Stimulated activated naive CD8-positive, alpha-beta T cell treated with anti-CD3 and anti-CD28 coated beads, Interleukin-15, Interleukin-2, amounts not matched to agents 100 ng/mL and 50 ng/mL, for 24 hours (primary cell): ENCODE measurements around the gene NUDT22.

Source experiments
- H3K27ac Mint-ChIP-seq: one replicate; pipeline ENCODE4 v1.8.0; 2021; ENCODE audit warnings: mild to moderate bottlenecking, mixed read lengths
- H3K27me3 Mint-ChIP-seq: one replicate; pipeline ENCODE4 v1.8.0; 2021; ENCODE audit warnings: mixed read lengths
- H3K36me3 Mint-ChIP-seq: one replicate; pipeline ENCODE4 v1.8.0; 2021; ENCODE audit warnings: low read depth, mixed read lengths
- H3K4me1 Mint-ChIP-seq: one replicate; pipeline ENCODE4 v1.8.0; 2021; ENCODE audit warnings: low read depth, mixed read lengths
- H3K4me3 Mint-ChIP-seq: one replicate; pipeline ENCODE4 v1.8.0; 2021; ENCODE audit warnings: mild to moderate bottlenecking, mixed read lengths
- H3K9me3 Mint-ChIP-seq: one replicate; pipeline ENCODE4 v1.8.0; 2021; ENCODE audit warnings: mixed read lengths

NUDT22 gene

GRCh38 chr11:64260147-64260708 is 34.2 kb downstream of the NUDT22 start:
- H3K4me3 Mint-ChIP-seq, result no peak overlapping the region
- H3K27me3 Mint-ChIP-seq, result no peaks in the 10 kb centered on the region
- peaks cover 13% of the 10 kb centered on the region for H3K4me1 Mint-ChIP-seq
- peaks cover 16% of the 10 kb centered on the region for H3K36me3 Mint-ChIP-seq
- H3K9me3 Mint-ChIP-seq, result no peaks in the 10 kb centered on the region
- H3K27ac Mint-ChIP-seq, result peak overlapping the region; percentile 38

- no peak overlapping the region for H3K27ac Mint-ChIP-seq
- no peak overlapping the region for H3K4me3 Mint-ChIP-seq
- no peaks in the 10 kb centered on the region for H3K9me3 Mint-ChIP-seq
- no peaks in the 10 kb centered on the region for H3K27me3 Mint-ChIP-seq
- H3K36me3 Mint-ChIP-seq, result peaks cover 16% of the 10 kb centered on the region
- peaks cover 13% of the 10 kb centered on the region for H3K4me1 Mint-ChIP-seq
Observed at GRCh38 chr11:64261556-64262080, 35.5 kb downstream of the NUDT22 start.

GRCh38 chr11:64262271-64263002 is 36.4 kb downstream of the NUDT22 start:
- Mint-ChIP-seq H3K4me3 (no peak overlapping the region), H3K27ac (no peak overlapping the region), H3K36me3 (peaks cover 16% of the 10 kb centered on the region), H3K9me3 (no peaks in the 10 kb centered on the region), H3K4me1 (peaks cover 13% of the 10 kb centered on the region), H3K27me3 (no peaks in the 10 kb centered on the region)

GRCh38 chr11:64263021-64263946 is 37.2 kb downstream of the NUDT22 start:
- no peaks in the 10 kb centered on the region for H3K27me3 Mint-ChIP-seq
- H3K9me3 Mint-ChIP-seq, result no peaks in the 10 kb centered on the region
- H3K4me3 Mint-ChIP-seq, result no peak overlapping the region
- H3K4me1 Mint-ChIP-seq, result peaks cover 21% of the 10 kb centered on the region
- no peak overlapping the region for H3K27ac Mint-ChIP-seq
- peaks cover 16% of the 10 kb centered on the region for H3K36me3 Mint-ChIP-seq

- H3K36me3 Mint-ChIP-seq, result peaks cover 19% of the 10 kb centered on the region
- no peak overlapping the region for H3K27ac Mint-ChIP-seq
- H3K4me1 Mint-ChIP-seq, result peaks cover 27% of the 10 kb centered on the region
- no peaks in the 10 kb centered on the region for H3K9me3 Mint-ChIP-seq
- no peak overlapping the region for H3K4me3 Mint-ChIP-seq
- no peaks in the 10 kb centered on the region for H3K27me3 Mint-ChIP-seq
Observed at GRCh38 chr11:64263947-64264317, 37.9 kb downstream of the NUDT22 start.

- Mint-ChIP-seq H3K36me3 (peaks cover 17% of the 10 kb centered on the region), H3K27ac (no peak overlapping the region), H3K9me3 (no peaks in the 10 kb centered on the region), H3K4me1 (peaks cover 28% of the 10 kb centered on the region), H3K27me3 (no peaks in the 10 kb centered on the region), H3K4me3 (no peak overlapping the region)
Observed at GRCh38 chr11:64264371-64264852, 38.3 kb downstream of the NUDT22 start.

- H3K4me3 Mint-ChIP-seq, result no peak overlapping the region
- no peaks in the 10 kb centered on the region for H3K27me3 Mint-ChIP-seq
- peaks cover 12% of the 10 kb centered on the region for H3K36me3 Mint-ChIP-seq
- no peak overlapping the region for H3K27ac Mint-ChIP-seq
- H3K9me3 Mint-ChIP-seq, result no peaks in the 10 kb centered on the region
- H3K4me1 Mint-ChIP-seq, result peaks cover 17% of the 10 kb centered on the region
Observed at GRCh38 chr11:64265176-64266160, 39.4 kb downstream of the NUDT22 start.

- Mint-ChIP-seq H3K4me3 (no peak overlapping the region), H3K9me3 (no peaks in the 10 kb centered on the region), H3K36me3 (peaks cover 12% of the 10 kb centered on the region), H3K27me3 (no peaks in the 10 kb centered on the region), H3K27ac (no peak overlapping the region), H3K4me1 (peaks cover 17% of the 10 kb centered on the region)
Observed at GRCh38 chr11:64266339-64266738, 40.3 kb downstream of the NUDT22 start.

GRCh38 chr11:64267207-64267945 is 41.3 kb downstream of the NUDT22 start:
- Mint-ChIP-seq H3K9me3 (no peaks in the 10 kb centered on the region), H3K36me3 (peaks cover 12% of the 10 kb centered on the region), H3K27me3 (no peaks in the 10 kb centered on the region), H3K4me3 (peak overlapping the region; percentile 95), H3K27ac (peak overlapping the region; percentile 83), H3K4me1 (peaks cover 25% of the 10 kb centered on the region)

- Mint-ChIP-seq H3K9me3 (no peaks in the 10 kb centered on the region), H3K27ac (peak overlapping the region; percentile 88), H3K4me3 (peak overlapping the region; percentile 95), H3K36me3 (peaks cover 9% of the 10 kb centered on the region), H3K27me3 (no peaks in the 10 kb centered on the region), H3K4me1 (peaks cover 28% of the 10 kb centered on the region)
Observed at GRCh38 chr11:64268025-64268892, 42.2 kb downstream of the NUDT22 start.

- peaks cover 9% of the 10 kb centered on the region for H3K36me3 Mint-ChIP-seq
- no peaks in the 10 kb centered on the region for H3K9me3 Mint-ChIP-seq
- H3K27ac Mint-ChIP-seq, result peak overlapping the region; percentile 88
- H3K4me3 Mint-ChIP-seq, result peak overlapping the region; percentile 95
- peaks cover 28% of the 10 kb centered on the region for H3K4me1 Mint-ChIP-seq
- no peaks in the 10 kb centered on the region for H3K27me3 Mint-ChIP-seq
Observed at GRCh38 chr11:64268893-64269539, 42.9 kb downstream of the NUDT22 start.

GRCh38 chr11:64269540-64270220 is 43.6 kb downstream of the NUDT22 start:
- H3K9me3 Mint-ChIP-seq, result no peaks in the 10 kb centered on the region
- no peaks in the 10 kb centered on the region for H3K27me3 Mint-ChIP-seq
- peak overlapping the region; percentile 96 for H3K27ac Mint-ChIP-seq
- peaks cover 9% of the 10 kb centered on the region for H3K36me3 Mint-ChIP-seq
- H3K4me3 Mint-ChIP-seq, result peak overlapping the region; percentile 95
- peaks cover 28% of the 10 kb centered on the region for H3K4me1 Mint-ChIP-seq
